HCT116 (cell line): Measurements from ENCODE around the gene HSF4. TPM values are rescaled to one million over a fixed set of nuclear protein-coding genes. Genes with fewer than 3 reads are reported as not detected.
A peak's percentile ranks its signal among the peaks of the same experiment; 100 is the strongest.

ENCODE experiments used
- ATAC-seq: fragments of 200-7000 bp; cut with Tn5 transposase; 2 replicates; pipeline ENCODE4 v1.9.1; 2020; ENCODE audit warnings: mild to moderate bottlenecking, moderate library complexity
- BruUV-seq: library from RNA; stranded (reverse); fragments of 400-500 nt; replicated peaks from 2 replicates; lab custom pipeline; 2021; lab: Mats Ljungman, UMichigan
- CTCF ChIA-PET: fragments of 300-600 bp; sonication (Branson Sonifier 250); formaldehyde crosslinking; loops from one replicate; lab custom pipeline; 2021; ENCODE audit warnings: antibody characterized with exemption; lab: Charles Lee
- POLR2A ChIA-PET: fragments of 300-600, 350-600 bp; sonication (Branson Sonifier 250); formaldehyde crosslinking; loops from one replicate; lab custom pipeline; 2021; ENCODE audit warnings: antibody characterized with exemption; lab: Charles Lee
- RAD21 ChIA-PET, 2 experiments: fragments of 300-600 bp; sonication (Branson Sonifier 250); formaldehyde crosslinking; loops; one replicate each; lab custom pipeline; 2023; ENCODE audit warnings: low total read pairs in 2 of 2; ENCODE audit not compliant: uncharacterized antibody in 2 of 2, unreplicated experiment in 2 of 2, low non-redundant PET in 1 of 2; lab: Charles Lee
- DNase-seq: peaks from one replicate; pipeline ENCODE4 v3.0.0-alpha.2; 2010; ENCODE audit warnings: low read depth, low spot score
- H2AFZ ChIP-seq: fragments of 200-600 bp; shearing (Covaris generic), sonication (generic); 2 replicates; pipeline ENCODE4 v1.6.1; 2017; ENCODE audit warnings: low read depth, mixed run types, mixed read lengths, antibody characterized with exemption, low read length; ENCODE audit not compliant: poor library complexity, severe bottlenecking
- H3K27ac ChIP-seq: 2 replicates; pipeline ENCODE4 v1.5.1; 2012; ENCODE audit warnings: low read depth, low read length
- H3K27me3 ChIP-seq: fragments of 200-600 bp; sonication (generic); 2 replicates; pipeline ENCODE4 v1.6.1; 2016; ENCODE audit warnings: mixed run types, low read length, mixed read lengths; ENCODE audit not compliant: insufficient read depth
- H3K36me3 ChIP-seq, 2 experiments: fragments of 200-500 bp in 1 of 2; fragments of 200-600 bp in 1 of 2; sonication (Bioruptor generic) in 1 of 2; sonication (generic) in 1 of 2; 2 replicates each; pipeline versions ENCODE4 v1.5.1 to v1.6.1; 2014 to 2016; ENCODE audit warnings: low read length in 2 of 2, inconsistent platforms in 1 of 2, mixed read lengths in 1 of 2, mixed run types in 1 of 2; ENCODE audit not compliant: insufficient read depth in 2 of 2, control insufficient read depth in 1 of 2
- H3K4me1 ChIP-seq, 2 experiments: fragments of 200-600 bp in 1 of 2; sonication (generic) in 1 of 2; 2 replicates each; pipeline versions ENCODE4 v1.5.1 to v1.6.1; 2012 to 2017; ENCODE audit warnings: low read length in 2 of 2, inconsistent platforms in 1 of 2, mild to moderate bottlenecking in 1 of 2, mixed read lengths in 1 of 2, mixed run types in 1 of 2, moderate library complexity in 1 of 2; ENCODE audit not compliant: insufficient read depth in 2 of 2, control insufficient read depth in 1 of 2
- H3K4me2 ChIP-seq: fragments of 200-600 bp; sonication (generic); 2 replicates; pipeline ENCODE4 v1.6.1; 2017; ENCODE audit warnings: mixed run types, low read length, mixed read lengths
- H3K4me3 ChIP-seq, 2 experiments: fragments of 200-600 bp in 1 of 2; sonication (generic) in 1 of 2; replicated peaks in 1 of 2; 2 replicates each; pipeline ENCODE4 v1.5.1; 2011 to 2016; ENCODE audit warnings: low read length in 2 of 2, control low read depth in 1 of 2, low read depth in 1 of 2, mild to moderate bottlenecking in 1 of 2, mixed read lengths in 1 of 2, mixed run types in 1 of 2
- H3K79me2 ChIP-seq: fragments of 200-600 bp; sonication (generic); 2 replicates; pipeline ENCODE4 v1.6.1; 2017; ENCODE audit warnings: mild to moderate bottlenecking, mixed run types, low read length, moderate library complexity, mixed read lengths; ENCODE audit not compliant: insufficient read depth
- H3K9ac ChIP-seq: fragments of 200-600 bp; sonication (generic); 2 replicates; pipeline ENCODE4 v1.6.1; 2016; ENCODE audit warnings: low read length, mixed read lengths
- H3K9me2 ChIP-seq: fragments of 200-600 bp; sonication (generic), shearing (Covaris generic); 2 replicates; pipeline ENCODE4 v1.6.1; 2017; ENCODE audit warnings: mixed run types, mild to moderate bottlenecking, moderate library complexity; ENCODE audit not compliant: insufficient read depth
- H3K9me3 ChIP-seq, 2 experiments: fragments of 200-500 bp in 1 of 2; fragments of 200-600 bp in 1 of 2; sonication (Bioruptor generic) in 1 of 2; sonication (generic) in 1 of 2; 2 replicates each; pipeline ENCODE4 v1.6.1; 2014 to 2017; ENCODE audit warnings: low read length in 2 of 2, mixed read lengths in 2 of 2, inconsistent platforms in 1 of 2, low read depth in 1 of 2, mild to moderate bottlenecking in 1 of 2, mixed run types in 1 of 2, moderate library complexity in 1 of 2; ENCODE audit not compliant: control insufficient read depth in 1 of 2, insufficient read depth in 1 of 2
- H4K20me1 ChIP-seq: fragments of 200-600 bp; sonication (generic), shearing (Covaris generic); 2 replicates; pipeline ENCODE4 v1.6.1; 2017; ENCODE audit warnings: mixed run types, mild to moderate bottlenecking, moderate library complexity; ENCODE audit not compliant: insufficient read depth
- CBX3 ChIP-seq: IDR thresholded peaks from 2 replicates; pipeline ENCODE4 v1.6.1; 2012; ENCODE audit warnings: low read depth
- RAD21 ChIP-seq: IDR thresholded peaks from 2 replicates; pipeline ENCODE4 v1.6.1; 2012; ENCODE audit warnings: low read depth, mild to moderate bottlenecking
- REST ChIP-seq: IDR thresholded peaks from 2 replicates; pipeline ENCODE4 v1.6.1; 2012; ENCODE audit warnings: low read depth
- intact Hi-C: fragments of 100-400 bp; cut with micrococcal nuclease; formaldehyde crosslinking; loops from 2 replicates; pipeline ENCODE4 v1.10.0; 2022
- microRNA counts: library from miRNA; unstranded; fragments of <30 nt; microRNA quantifications from one replicate; lab custom pipeline; 2015
- microRNA-seq: library from miRNA; unstranded; fragments of <30 nt; microRNA quantifications from one replicate; pipeline ENCODE4, GENCODE V29; 2016; ENCODE audit warnings: borderline number of aligned reads
- total RNA-seq: library from RNA; stranded (reverse); gene quantifications from one replicate; pipeline ENCODE4 v1.2.1, GENCODE V29; 2021; ENCODE audit not compliant: unreplicated experiment

Gene HSF4
- total RNA-seq, 1 experiment from 2014 or later: 46.6 TPM

GRCh38 chr16:67215706-67216105 lies 51.2 kb downstream of the HSF4 start:
- Histone ChIP-seq H3K4me1 (peaks cover 0 to 8% of the 10 kb centered on the region in 2 experiments; a peak in 2 of 4 replicates), H3K9me2 (no peaks in the 10 kb centered on the region), H3K4me2 (no peak overlapping the region), H3K79me2 (no peaks in the 10 kb centered on the region), H3K9ac (no peak overlapping the region), H3K36me3 (no peaks in the 10 kb centered on the region), H3K27ac (no peak overlapping the region), H4K20me1 (no peaks in the 10 kb centered on the region), H3K27me3 (no peaks in the 10 kb centered on the region), H3K4me3 (no peak overlapping the region)
- DNase-seq: no peak
- RAD21 ChIA-PET: no interaction called here
- intact Hi-C loops: no loop called here
- POLR2A ChIA-PET: no interaction called here
- TF ChIP-seq CBX3: no peak
- TF ChIP-seq RAD21: no peak
- TF ChIP-seq, all 23 proteins: peak for 0
- peak; percentile 41; the same call in 1 of the 2 replicates for ATAC-seq
- H3K9me3 ChIP-seq: no peaks in the 10 kb centered on the region
- BruUV-seq: no TSS peak
- CTCF ChIA-PET: interaction anchor here (1.3 kb wide), 1 partner anchor 17 kb away, joined by 3 read pairs; the partner anchor contains the start of gene ELMO3
- no peak overlapping the region for H2AFZ ChIP-seq

GRCh38 chr16:67216612-67217490 lies 52.3 kb downstream of the HSF4 start:
- TF ChIP-seq REST: no peak
- Histone ChIP-seq H3K27me3 (no peaks in the 10 kb centered on the region), H2AFZ (no peak overlapping the region), H3K27ac (no peak overlapping the region), H3K9ac (no peak overlapping the region), H3K4me2 (no peak overlapping the region), H3K4me3 (no peak overlapping the region), H3K79me2 (no peaks in the 10 kb centered on the region), H3K36me3 (no peaks in the 10 kb centered on the region), H3K4me1 (peaks cover 0 to 8% of the 10 kb centered on the region in 2 experiments; a peak in 2 of 4 replicates), H3K9me3 (no peaks in the 10 kb centered on the region), H3K9me2 (no peaks in the 10 kb centered on the region), H4K20me1 (no peaks in the 10 kb centered on the region)
- POLR2A ChIA-PET: interaction anchor here (1.0 kb wide), 1 partner anchor 10 kb away, joined by 3 read pairs; the partner anchor contains the start of gene TMEM208
- DNase-seq (no peak), ATAC-seq (no peak)
- CTCF ChIA-PET: no interaction called here
- intact Hi-C loops: no loop called here
- RAD21 ChIA-PET: no interaction called here
- no TSS peak for BruUV-seq

MicroRNA genes within 50 kb of the gene (microRNA counts, 767-probe panel; counts per million panel counts)
- not detected for microRNA hsa-miR-328 (lab: Ali Mortazavi, UCI)

Small RNA genes lying within 50 kb of the gene (microRNA-seq; reads per million reads assigned to microRNA genes)
- gene MIR328: 10.5 reads per million, percentile 30 among the genes with 10 or more reads in this experiment

Other genes starting within 250 kb of the HSF4 start
- gene CDH16, start 245.9 kb upstream of the HSF4 start, total RNA-seq: not detected
- 2.2 TPM for gene RRAD, start 239.2 kb upstream of the HSF4 start, total RNA-seq
- gene CIAO2B, start 230.3 kb upstream of the HSF4 start, total RNA-seq: 113 TPM
- gene CES2, start 229.2 kb upstream of the HSF4 start, total RNA-seq: 35.4 TPM
- 10.8 TPM for gene CES3, start 203.5 kb upstream of the HSF4 start, total RNA-seq
- gene CES4A, start 176.2 kb upstream of the HSF4 start, total RNA-seq: not detected
- gene CBFB, start 135.6 kb upstream of the HSF4 start, total RNA-seq: 101 TPM
- gene PHAF1, start 54.8 kb upstream of the HSF4 start, total RNA-seq: 19.2 TPM
- gene B3GNT9, start 13.7 kb upstream of the HSF4 start, total RNA-seq: 3.8 TPM
- 20.5 TPM for gene TRADD, start 4.8 kb upstream of the HSF4 start, total RNA-seq
- gene FBXL8, start 4.8 kb upstream of the HSF4 start, total RNA-seq: 27.8 TPM
- 54.0 TPM for gene NOL3, start 5.8 kb downstream of the HSF4 start, total RNA-seq
- 38.7 TPM for gene MATCAP1, start 19.2 kb downstream of the HSF4 start, total RNA-seq
- 0.30 TPM for gene EXOC3L1, start 25.4 kb downstream of the HSF4 start, total RNA-seq
- gene E2F4, start 27.4 kb downstream of the HSF4 start, total RNA-seq: 114 TPM
- 45.8 TPM for gene ELMO3, start 34.4 kb downstream of the HSF4 start, total RNA-seq
- gene TMEM208, start 62.4 kb downstream of the HSF4 start, total RNA-seq: 36.1 TPM
- gene FHOD1, start 82.7 kb downstream of the HSF4 start, total RNA-seq: 69.2 TPM
- gene SLC9A5, start 84.2 kb downstream of the HSF4 start, total RNA-seq: 5.6 TPM
- gene PLEKHG4, start 114.8 kb downstream of the HSF4 start, total RNA-seq: 38.5 TPM
- not detected for gene KCTD19, start 162.0 kb downstream of the HSF4 start, total RNA-seq
- not detected for gene LRRC36, start 162.1 kb downstream of the HSF4 start, total RNA-seq
- gene TPPP3, start 228.8 kb downstream of the HSF4 start, total RNA-seq: 1.2 TPM